Measurements from ENCODE around the gene PDE3A.
"Not testable (repeated sequence)": the region's sequence is repeated elsewhere in the genome, so short reads cannot be mapped to it uniquely, and the experiment has no call there.

Gene PDE3A

DNA sequence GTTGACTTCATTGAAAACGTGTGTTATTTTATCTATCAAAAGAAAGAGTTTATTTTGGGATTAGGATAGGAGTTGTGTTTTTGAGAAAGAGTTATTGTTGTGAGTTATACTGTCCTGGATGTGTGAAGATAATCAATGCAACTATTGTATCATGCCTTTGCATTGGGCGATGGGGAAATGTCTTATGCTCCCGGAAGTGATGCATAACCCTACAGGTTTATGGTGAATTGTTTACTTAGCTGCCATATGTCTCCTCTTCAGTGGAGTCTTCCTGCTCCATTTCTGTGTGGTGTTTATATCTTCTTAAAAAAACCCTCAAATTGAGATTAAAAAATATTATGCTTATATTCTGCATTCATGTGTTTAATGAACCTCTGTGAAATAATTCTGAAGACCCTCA, 6.5 kb downstream of the PDE3A start:
- no peak for DNase-seq (ENCODE audit: low read depth)

DNA sequence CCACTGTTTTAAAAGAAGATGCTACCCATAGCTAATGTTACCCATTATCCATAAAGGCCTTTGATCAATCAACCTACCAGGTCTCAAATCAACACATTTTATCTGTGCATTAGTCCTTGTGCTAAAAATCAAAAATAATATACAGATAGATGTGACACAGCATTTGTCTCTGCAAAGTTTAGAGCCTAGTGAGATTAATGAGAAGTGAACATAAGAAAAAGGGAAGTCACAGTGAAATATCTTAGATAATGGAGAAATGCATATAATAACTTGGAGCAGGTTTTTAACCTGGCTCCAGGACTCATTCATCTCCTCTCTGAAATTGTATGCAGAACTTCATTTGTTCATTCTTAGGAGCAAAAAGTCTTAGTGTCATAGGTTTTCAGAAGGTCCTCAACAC, 7.2 kb downstream of the PDE3A start:
- DNase-seq (ENCODE audit: low read depth), result no peak

DNA sequence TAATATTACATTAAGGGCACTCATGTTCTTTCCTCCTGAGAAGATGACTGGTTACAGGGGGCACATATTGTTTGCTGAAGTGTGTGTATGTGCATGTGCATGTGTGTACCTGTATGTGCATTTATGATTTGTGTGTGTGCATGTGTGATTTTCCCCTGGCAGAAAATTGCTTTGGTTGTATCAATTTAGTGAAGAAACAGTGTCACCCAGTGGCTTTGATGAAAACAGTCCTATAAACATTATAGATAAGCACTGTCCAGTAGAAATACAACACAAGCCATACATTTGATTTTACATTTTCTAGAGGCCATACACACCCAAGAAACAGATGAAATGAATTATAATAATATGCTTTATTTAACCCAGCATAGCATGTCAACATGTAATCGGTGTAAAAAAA, 8.6 kb downstream of the PDE3A start:
- DNase-seq (ENCODE audit: low read depth), result no peak

DNA sequence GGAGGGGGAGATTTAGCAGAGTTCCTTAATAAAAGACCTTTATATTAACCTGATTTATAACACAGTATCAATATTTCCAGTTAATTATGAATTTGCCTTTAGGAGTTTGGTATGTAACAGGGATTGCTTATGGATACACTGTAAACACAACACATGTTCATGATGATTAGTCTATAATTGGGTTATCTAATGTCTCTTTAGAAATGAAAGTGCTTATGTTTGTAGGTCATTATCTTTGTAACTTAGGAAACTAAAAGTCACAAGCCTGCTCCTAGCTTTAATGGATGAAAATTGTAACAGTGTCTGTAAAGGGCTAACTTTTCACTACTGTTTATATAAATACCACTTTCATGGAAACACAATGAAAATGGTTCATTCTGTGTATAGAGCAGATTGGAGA, 9.4 kb downstream of the PDE3A start:
- DNase-seq (ENCODE audit: low read depth), result no peak

DNA sequence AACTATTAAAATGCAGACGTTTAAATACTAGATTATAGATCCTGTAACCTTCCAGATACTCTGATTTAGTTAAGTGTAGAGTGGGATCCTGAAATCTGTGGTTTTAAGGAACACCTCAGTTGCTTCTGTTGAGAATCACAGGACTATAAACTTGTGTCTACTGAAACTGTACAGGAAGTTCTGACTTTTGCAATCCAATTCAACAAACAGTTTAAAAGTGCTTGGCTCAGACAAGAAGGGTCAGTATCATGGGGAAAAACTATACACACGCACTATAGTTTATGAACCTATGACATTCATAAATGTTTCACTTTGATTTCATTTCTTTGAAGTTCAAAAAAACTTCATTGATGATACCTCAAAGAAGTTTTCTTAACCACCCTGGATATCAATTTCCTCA, 13.8 kb downstream of the PDE3A start:
- DNase-seq (ENCODE audit: low read depth), result no peak

DNA sequence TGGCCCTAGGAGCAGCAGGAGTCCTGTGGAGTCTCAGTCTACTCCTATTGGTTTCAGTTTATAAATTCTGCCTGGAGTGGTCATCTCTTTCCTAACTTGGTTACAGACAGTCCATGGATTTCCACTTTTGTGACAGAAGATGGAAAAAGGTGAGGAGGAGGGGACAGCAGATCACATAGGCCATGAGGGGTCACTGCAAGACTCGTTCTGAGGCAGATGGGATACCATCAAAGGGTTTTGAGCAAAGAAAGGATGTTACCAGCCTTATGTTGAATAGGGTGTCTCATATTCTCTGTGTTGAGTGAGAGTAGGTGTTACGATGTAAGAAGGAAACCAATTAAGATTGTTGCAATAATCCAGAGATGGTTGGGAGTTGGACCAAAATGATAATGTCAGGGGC, 15.3 kb downstream of the PDE3A start:
- no peak for DNase-seq (ENCODE audit: low read depth)

DNA sequence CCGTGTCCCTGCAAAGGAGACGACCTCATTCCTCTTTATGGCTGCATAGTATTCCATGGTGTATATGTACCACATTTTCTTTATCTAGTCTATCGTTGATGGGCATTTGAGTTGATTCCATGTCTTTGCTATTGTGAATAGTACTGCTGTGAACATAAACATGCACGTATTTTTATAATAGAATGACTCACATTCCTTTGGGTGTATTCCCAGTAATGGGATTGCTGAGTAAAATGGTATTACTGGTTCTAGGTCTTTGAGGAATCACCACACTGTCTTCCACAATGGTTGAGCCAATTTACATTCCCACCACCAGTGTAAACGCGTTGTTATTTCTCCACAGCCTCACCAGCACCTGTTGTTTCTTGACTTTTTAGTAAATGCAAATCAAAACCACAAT, 16.5 kb downstream of the PDE3A start:
- DNase-seq (ENCODE audit: low read depth), result not testable (repeated sequence)

DNA sequence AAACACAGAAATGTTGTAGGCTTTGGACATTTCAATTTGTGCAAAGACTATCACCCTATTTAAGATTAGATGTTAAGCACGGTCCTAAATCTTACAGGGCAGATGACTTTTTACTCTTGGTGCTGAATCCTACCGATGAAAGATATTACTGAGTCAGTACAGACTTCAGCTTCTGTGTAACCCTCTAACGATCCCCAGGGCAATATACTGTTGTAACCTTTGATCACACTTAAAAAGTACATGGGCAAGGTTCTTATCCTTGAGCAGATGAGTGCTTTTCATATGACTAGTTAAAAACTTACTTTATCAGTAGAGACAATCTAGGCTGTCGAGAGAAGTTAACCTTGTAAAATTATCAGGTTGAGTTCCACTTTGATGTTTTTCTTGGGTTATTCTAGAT, 22.5 kb downstream of the PDE3A start:
- DNase-seq (ENCODE audit: low read depth), result no peak

DNA sequence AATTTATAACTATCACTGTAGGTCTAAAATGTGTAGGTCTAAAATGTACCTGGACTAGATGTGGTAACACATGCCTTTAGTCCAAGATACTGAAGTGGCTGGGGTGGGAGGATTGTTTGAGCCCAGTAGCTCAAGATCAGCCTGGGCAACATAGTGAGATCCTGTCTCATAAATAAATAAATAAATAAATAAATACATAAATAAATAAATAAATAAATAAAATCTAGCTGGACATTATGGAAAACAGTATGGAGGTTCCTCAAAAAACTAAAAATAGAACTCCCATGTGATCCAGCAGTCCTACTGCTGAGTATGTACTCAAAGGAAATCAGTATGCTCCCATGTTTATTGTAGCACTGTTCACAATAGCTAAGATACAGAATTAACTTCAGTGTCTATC, 24.0 kb downstream of the PDE3A start:
- DNase-seq (ENCODE audit: low read depth), result no peak

DNA sequence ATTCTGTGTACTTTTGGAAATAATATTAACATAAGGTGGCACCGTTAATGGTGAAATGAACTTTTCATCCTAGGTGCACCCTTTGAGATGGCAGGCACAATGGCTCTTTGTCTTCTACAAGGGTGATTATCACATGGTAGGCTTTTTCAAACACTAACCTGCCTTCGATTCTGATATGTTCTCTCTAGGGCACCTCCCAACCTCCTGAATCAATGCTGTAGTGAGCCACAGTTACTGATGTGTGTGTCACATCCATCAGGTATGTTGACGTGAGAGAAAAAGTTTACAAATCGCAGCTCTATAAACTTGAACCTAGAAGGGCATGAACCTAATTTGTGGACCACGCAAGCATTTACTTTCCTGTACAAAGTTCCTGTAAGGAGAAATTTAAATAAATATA, 25.4 kb downstream of the PDE3A start:
- no peak for DNase-seq (ENCODE audit: low read depth)

DNA sequence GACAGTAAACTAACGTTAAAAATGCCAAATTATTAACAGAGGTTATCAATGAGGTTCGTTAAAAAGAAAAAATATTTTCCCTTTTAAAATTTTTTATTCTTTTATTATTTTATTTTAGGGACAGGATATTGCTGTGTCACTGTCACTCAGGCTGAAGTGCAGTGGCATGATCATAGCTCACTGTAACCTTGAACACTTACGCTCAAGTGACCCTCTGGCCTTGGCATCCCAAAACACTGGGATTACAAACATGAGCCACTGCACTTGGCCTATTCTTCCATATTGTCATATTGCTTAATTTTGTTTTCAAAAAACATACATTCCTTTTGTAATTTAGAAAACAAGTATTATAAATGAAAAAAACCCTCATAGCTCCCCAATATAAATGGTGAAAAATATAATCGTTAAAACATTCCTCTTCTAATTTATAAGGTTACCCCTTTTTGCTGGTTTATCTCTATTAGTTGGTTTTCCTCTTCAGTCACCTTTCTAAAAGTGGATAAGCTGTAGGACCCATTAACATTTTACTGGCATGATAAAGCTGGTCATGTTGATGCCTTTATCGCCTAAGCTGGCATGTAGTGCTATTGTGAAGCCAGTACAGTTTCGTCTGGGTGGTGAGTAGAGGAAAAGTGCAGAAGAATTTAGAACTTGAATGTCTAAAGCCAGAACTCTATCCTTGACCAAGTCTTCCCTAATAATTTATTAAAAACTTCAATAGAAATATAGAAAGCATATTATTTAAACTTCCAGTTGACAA, 27.6 kb downstream of the PDE3A start:
- DNase-seq (ENCODE audit: low read depth), result no peak

DNA sequence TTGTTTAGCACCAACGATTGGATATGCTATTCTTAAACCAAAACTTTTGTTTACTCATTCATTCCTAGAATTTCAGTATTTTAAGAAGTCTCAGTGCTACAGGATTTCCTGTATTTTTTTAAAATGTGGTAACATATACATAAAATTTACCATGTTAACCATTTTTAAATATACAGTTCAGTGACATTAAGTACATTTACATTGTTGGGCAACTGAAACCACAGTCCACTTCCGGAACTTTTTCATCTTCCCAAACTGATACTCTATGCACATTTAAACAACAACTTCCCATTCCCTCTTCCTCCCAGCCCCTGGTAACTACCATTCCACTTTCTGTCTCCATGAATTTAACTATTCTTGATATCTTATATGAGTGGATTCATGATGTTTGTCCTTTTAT, 30.3 kb downstream of the PDE3A start:
- DNase-seq (ENCODE audit: low read depth), result no peak

DNA sequence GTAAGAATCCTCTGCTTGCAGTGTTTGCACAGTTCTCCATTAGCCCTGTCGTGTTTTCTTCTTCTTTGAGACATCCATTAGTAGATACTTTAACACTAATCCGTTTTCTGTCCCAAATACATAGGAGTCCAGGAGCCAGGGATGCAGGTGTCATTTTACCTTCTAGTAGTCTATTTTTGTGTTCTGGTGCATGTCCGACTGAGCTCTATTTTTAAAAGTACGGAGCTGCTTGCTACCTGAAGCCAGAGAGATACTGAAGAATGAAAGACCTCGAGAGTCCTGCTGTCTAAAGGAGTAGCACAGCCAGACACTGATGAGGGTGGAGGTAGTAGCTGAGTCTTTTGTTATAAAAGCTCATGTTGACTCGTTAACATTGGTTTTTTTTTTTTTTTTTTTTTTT, 31.7 kb downstream of the PDE3A start:
- DNase-seq (ENCODE audit: low read depth), result no peak

DNA sequence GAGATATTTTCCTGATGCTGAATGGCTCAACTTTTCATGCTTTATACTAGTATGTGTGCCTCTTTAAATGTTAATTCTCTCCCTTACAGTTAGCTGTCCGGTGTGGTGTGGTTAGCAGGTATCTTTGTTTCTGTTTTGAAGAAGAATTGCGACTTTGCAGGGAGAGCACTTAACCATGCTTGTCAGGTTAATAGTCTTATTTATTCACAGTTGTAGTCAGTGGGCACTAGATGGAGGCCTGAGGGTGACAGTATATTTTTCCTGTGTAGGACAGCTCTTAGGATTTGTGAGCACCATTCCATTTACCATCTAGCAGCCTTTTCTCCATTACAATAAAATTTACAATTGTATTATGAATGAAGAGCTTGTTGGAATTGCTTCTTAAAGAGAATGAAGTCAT, 34.9 kb downstream of the PDE3A start:
- DNase-seq (ENCODE audit: low read depth), result no peak

DNA sequence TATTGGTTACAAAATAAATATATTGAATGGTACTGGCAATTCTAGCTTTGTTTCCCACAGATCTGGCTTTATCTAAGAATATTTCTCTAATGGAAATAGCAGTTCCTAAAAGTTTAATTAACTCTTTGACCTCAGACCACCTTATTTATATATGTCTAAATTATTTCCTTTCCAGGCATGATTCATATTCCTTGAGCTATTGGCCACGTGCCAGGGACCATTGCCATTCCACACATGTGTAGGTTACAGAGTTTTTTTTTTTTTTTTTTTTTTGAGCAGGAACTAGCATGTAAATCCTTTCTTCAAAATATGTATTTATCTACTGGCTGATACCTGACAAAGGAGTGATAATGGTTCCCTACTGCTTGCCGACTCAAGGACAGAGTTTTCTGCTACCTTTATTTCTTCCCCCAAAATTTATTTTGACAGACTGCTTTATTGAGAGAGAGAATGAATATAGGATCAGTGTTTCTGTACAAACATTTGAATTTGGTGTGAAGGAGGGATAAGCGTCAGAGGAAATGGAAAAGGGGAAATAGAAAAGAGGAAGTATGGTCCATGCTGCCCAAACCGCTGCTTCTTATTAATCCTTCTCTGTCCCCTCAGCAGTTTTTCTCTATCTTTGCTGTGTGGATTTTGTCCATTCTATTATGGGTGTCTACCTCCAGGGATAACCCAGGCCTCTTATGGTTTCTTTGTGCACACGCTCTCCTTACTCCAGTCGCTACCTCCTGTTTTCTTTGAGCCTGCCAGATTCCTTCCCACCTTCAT, 36.4 kb downstream of the PDE3A start:
- DNase-seq (ENCODE audit: low read depth), result no peak

DNA sequence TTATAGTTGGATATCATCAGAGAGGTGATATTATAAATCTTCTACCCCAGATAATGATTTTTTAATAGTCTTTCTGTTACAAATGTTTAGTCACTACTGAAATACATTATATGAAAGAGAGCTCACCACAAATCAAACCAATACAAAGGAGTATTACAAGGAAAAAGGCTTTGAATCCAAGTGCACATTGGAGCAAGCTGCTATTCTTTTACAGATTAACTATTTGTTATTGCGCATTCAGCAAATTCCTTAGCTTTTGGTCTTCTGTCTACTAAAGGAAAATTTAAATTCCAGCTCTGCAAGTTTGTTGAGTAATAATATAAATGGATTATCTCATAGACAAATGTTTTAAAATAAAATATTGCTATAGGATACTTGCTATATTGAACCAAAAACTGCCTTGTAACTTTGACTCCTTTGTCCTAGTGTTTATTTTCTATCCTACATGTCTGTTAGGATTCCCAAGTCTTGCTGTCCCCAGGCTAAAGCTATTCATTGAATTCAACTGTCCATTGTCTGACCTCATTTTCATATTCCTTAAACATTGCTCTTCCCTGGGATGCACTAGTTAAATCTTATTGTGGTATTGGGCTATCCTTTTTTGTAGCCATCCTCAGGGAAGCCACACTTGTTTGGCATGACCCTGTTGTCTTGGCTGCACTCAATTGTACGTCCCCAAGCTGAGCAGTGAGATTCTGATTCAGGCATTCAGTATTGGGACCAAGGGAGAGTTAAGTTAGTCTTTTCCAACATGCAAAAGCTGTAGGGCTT, 41.5 kb downstream of the PDE3A start:
- no peak for DNase-seq (ENCODE audit: low read depth)

DNA sequence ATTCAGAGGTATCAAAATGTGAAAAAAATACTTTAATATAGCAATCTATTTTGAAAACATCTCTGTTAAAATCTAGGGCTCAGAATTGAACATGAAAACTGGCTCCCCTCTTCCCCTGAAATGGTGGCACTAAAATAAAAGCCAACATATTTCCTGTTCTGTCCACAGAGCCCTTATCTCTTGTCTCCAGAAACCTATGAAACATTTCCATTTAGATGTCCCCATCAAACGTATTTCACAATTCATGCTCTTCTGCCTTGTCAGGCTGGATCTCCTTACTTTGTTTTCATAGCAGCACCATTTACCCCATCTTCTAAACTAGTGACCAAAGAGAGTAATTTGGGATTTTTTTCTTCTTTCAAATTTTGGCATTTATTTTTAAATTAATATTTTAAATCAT, 42.4 kb downstream of the PDE3A start:
- no peak for DNase-seq (ENCODE audit: low read depth)

DNA sequence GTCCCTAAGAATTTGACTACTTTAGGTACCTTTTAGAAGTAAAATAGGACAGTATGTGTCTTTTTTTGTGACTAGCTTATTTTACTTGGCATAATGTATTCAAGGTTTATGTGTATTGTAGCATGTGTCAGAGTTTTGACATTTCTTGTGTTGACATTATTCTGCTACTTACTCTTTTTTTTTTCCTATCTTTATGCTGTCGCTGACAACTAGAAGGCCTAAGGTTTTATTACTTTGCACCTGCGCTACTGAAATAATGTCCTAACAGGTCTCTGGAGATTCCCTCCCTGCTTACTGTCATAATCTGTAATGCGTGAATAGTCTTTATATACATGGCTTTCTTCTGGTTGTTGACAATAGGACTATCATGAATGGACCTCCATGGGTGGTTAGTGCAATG, 43.0 kb downstream of the PDE3A start:
- no peak for DNase-seq (ENCODE audit: low read depth)

DNA sequence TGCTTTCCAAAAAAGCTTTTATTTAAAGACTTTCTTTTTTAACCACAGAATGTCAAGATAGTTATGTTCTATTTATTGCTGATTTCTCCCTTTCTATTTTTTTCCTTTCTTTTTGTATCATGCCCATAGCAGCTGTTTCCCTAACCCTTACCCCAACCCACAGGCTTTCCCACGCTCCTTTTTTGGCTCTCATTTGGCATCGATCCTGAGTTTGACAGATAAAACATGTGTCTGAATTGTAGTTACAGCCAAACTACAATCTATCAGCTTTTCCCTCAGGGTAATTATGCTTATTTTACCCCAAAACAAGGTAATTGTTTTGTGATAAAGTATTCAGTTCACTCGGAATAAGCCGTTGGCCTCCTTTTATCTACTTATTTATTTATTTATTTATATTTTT, 46.7 kb downstream of the PDE3A start:
- no peak for DNase-seq (ENCODE audit: low read depth)

DNA sequence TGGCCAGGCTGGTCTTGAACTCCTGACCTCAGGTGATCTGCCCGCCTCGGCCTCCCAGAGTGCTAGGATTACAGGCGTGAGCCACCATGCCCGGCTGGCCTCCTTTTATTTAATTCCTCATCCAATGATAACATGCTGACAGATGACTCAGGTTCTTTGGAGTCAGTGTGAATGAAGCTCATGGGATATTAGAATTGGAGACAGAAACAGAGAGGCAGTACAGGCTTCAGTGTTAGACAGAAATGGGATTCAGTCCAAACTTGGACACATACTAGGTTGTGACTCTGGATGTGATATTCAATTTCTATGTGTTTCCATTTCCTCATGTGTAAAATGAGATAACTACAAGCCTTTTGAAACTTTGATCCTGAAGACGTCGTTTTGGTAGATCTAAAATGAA, 47.3 kb downstream of the PDE3A start:
- DNase-seq (ENCODE audit: low read depth), result no peak

DNA sequence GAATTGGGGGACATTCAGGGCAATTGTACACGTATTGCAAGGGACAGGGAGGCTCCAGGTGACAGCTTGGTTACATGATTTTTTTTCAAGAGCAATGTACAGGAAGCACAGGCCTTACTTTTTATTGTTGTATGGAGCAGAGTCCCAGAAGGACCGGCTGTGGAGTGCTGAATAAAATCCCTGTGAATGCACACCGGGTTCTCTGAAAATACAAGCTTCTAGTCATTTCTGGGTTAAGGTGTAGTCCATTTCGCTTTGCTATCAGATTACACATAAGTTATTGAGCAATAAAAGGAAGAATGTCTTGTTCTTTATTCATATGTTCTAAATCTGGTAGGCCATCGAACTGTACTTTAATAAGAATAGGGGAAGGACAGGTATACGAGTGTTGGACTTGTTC, 52.2 kb downstream of the PDE3A start:
- no peak for DNase-seq (ENCODE audit: low read depth)

DNA sequence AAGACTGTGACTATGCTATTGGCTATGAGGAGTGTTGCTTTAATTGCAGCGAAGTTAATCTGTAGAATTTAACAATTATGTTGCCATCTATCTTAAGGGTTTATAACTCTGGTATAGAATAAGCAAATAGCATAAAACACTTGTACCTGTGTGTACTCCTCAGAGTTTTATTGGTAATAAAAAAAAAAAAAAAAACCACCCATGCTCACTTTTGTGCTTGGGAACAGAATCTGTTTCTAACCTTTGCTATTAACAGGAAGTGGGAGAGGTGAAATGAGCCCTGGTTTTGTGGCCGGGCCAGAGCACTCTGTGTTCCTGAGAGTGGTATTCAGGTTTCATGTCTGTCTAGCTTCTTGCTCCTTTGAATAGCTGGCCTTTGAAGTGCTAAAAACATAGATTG, 53.1 kb downstream of the PDE3A start:
- DNase-seq (ENCODE audit: low read depth), result no peak

DNA sequence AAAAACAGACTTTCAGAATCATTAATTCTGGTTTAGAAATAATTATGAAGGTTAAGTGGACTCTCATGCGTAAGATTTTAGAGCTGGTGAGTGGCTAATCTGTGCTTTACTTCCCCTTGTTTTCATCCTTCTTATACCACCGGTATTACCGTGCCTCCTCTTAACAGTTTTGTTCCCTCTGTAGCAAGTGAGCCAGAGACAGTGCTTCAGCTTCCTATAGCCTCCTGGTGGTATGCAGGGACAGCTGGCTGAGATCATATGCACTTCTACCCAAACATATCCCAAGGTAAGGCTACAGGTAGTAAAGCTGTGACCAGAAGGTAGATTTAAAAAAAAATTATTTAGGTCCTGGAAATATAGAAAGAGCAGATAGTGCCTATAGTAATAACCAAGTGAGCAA, 55.2 kb downstream of the PDE3A start:
- DNase-seq (ENCODE audit: low read depth), result no peak
